ENCODE measurements around the gene PIK3R6. TPM values are rescaled to one million over a fixed set of nuclear protein-coding genes. Genes with fewer than 3 reads are reported as not detected.

Gene PIK3R6
- polyA plus RNA-seq, 1 of the 3 experiments (the other 2 are of a cell fraction) = 0.03 TPM

DNA sequence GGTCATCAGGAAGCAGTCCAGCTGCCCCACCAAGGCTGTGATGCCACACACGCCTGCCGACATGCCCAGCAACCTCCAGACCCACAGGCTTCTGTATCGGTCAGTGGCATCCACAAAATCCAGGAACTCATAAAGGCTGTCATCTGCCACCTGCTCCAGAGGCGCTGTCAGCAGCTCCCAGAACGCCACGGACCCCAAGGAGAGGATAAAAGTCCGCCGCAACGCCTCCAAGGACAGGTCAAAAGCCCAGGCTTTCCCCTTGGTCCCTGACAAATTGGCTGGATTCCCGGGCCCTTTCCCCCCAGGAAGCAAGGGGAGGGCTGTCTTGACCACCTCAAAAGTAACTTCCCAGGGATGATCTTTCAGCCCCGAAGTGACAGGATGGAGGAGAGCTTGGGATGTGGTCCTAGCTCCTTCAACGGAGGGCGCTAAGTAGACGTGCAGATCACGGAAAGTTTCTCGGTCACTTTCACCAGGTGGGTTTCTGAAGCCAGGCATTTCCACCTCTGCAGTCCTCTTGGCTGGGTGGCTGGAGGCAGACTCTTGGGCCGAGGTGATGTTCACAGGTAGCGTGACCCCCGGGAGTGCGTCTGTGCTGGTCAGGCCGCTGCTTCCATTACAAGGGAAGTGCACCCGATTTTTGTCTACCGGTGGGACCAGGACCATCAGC, 69.2 kb downstream of the PIK3R6 start:
- Histone ChIP-seq H3K4me1 (ENCODE audit: control insufficient read depth in 1 of 2, insufficient read depth in 2 of 2, low read depth in 1 of 2, low read length in 1 of 2) (no peaks in the 10 kb centered on the region), H3K9me3 (no peaks in the 10 kb centered on the region), H3F3A (replicated peaks; ENCODE audit: insufficient read depth) (no peaks in the 10 kb centered on the region), H3K27me3 (ENCODE audit: insufficient read depth) (peaks cover 47% of the 10 kb centered on the region), H3K9ac (no peak overlapping the region), H3K27ac (ENCODE audit: low read depth in 2 of 2, low read length in 1 of 2) (no peak overlapping the region), H3K79me2 (ENCODE audit: insufficient read depth) (no peaks in the 10 kb centered on the region), H2AFZ (ENCODE audit: low read depth) (no peak overlapping the region), H3K4me3 (ENCODE audit: low read depth in 2 of 2, low read length in 1 of 2) (no peak overlapping the region), H3K36me3 (replicated peaks in 1 of 2; ENCODE audit: control insufficient read depth in 1 of 2, insufficient read depth in 2 of 2, low read length in 1 of 2) (no peaks in the 10 kb centered on the region), H3K4me2 (no peak overlapping the region), H3K9me2 (no peaks in the 10 kb centered on the region), H4K20me1 (ENCODE audit: insufficient read depth) (no peaks in the 10 kb centered on the region)
- 33% methylated on average over 18 of the region's 23 CpGs for WGBS (ENCODE audit: low lambda C conversion rate)
- DNase-seq = no peak
- ChIA-PET CTCF (interaction anchor here (1.2 to 1.5 kb wide), 3 partner anchors 12 to 52 kb away, joined by 3 to 8 read pairs (median 4); no protein-coding TSS in a partner anchor), POLR2A (no interaction called here)
- TF ChIP-seq, protein P1, sequence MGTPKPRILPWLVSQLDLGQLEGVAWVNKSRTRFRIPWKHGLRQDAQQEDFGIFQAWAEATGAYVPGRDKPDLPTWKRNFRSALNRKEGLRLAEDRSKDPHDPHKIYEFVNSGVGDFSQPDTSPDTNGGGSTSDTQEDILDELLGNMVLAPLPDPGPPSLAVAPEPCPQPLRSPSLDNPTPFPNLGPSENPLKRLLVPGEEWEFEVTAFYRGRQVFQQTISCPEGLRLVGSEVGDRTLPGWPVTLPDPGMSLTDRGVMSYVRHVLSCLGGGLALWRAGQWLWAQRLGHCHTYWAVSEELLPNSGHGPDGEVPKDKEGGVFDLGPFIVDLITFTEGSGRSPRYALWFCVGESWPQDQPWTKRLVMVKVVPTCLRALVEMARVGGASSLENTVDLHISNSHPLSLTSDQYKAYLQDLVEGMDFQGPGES (IDR thresholded peaks at IDR 0.05; ENCODE audit: low read depth, low read length) = no peak
- TF ChIP-seq SMC3 (IDR thresholded peaks at IDR 0.05; ENCODE audit: low read depth, low read length) (no peak), RCOR1 (IDR thresholded peaks at IDR 0.05; ENCODE audit: low read length) (no peak), FOSL2 (IDR thresholded peaks at IDR 0.05; ENCODE audit: borderline replicate concordance, low read depth) (no peak), MAX (IDR thresholded peaks at IDR 0.05; ENCODE audit: low read depth) (no peak), GATA2 (CRISPR knock-in tag; IDR thresholded peaks at IDR 0.05) (no peak), USF2 (IDR thresholded peaks at IDR 0.05; ENCODE audit: borderline replicate concordance, low read depth, low read length) (no peak), YY1 (IDR thresholded peaks at IDR 0.05; ENCODE audit: low read depth) (no peak), FOXJ3 (CRISPR knock-in tag; IDR thresholded peaks at IDR 0.05) (no peak)

DNA sequence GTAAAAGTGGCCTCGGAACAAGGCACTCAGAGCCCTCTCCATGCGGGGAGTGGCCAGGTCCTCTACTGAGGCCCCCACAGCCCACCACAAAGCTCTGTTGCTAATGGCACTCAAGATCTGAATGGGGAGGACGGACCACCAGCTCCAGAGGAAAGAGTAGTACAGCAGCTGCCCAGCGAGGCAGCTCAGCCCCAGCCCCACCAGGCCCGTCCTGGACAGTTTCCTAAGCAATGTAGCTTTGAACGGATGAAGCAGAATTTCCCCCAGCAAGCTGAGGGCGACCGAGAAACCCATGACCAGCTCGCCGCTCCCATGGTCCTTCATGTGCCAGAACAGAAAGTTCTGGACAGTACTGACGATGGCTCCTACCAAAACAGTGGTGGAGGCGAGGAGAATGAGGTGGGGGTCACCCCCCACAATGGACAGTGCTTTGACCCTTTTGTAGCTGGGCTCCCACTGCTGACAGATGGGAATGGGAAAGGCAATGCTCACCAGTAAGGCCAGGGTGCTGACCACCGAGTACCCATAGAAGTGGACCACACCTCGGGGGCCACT, 69.8 kb downstream of the PIK3R6 start:
- WGBS (ENCODE audit: low lambda C conversion rate) = 16% methylated on average over 5 of the region's 14 CpGs
- Histone ChIP-seq H2AFZ (ENCODE audit: low read depth) (no peak overlapping the region), H3K36me3 (replicated peaks in 1 of 2; ENCODE audit: control insufficient read depth in 1 of 2, insufficient read depth in 2 of 2, low read length in 1 of 2) (no peaks in the 10 kb centered on the region), H3K27ac (ENCODE audit: low read depth in 2 of 2, low read length in 1 of 2) (no peak overlapping the region), H3K27me3 (ENCODE audit: insufficient read depth) (peaks cover 43% of the 10 kb centered on the region), H3K4me1 (ENCODE audit: control insufficient read depth in 1 of 2, insufficient read depth in 2 of 2, low read depth in 1 of 2, low read length in 1 of 2) (no peaks in the 10 kb centered on the region), H3K4me3 (ENCODE audit: low read depth in 2 of 2, low read length in 1 of 2) (no peak overlapping the region), H3K79me2 (ENCODE audit: insufficient read depth) (no peaks in the 10 kb centered on the region), H4K20me1 (ENCODE audit: insufficient read depth) (no peaks in the 10 kb centered on the region), H3F3A (replicated peaks; ENCODE audit: insufficient read depth) (no peaks in the 10 kb centered on the region), H3K9me2 (no peaks in the 10 kb centered on the region), H3K9ac (no peak overlapping the region), H3K4me2 (no peak overlapping the region), H3K9me3 (no peaks in the 10 kb centered on the region)
- CTCF ChIA-PET = interaction anchor here (1.2 to 1.5 kb wide), 3 partner anchors 12 to 51 kb away, joined by 3 to 8 read pairs (median 4); no protein-coding TSS in a partner anchor
- POLR2A ChIA-PET = no interaction called here
- no peak for DNase-seq
- TF ChIP-seq TEAD4 (IDR thresholded peaks at IDR 0.05; ENCODE audit: borderline replicate concordance, insufficient read depth) = no peak
- TF ChIP-seq RFX5 (IDR thresholded peaks at IDR 0.05; ENCODE audit: low read length) = no peak
- TF ChIP-seq MXI1 (IDR thresholded peaks at IDR 0.05; ENCODE audit: low read depth, low read length) = no peak
- no peak for TF ChIP-seq CHD2 (IDR thresholded peaks at IDR 0.05; ENCODE audit: low read length, partially characterized antibody)
- TF ChIP-seq YY1 (IDR thresholded peaks at IDR 0.05; ENCODE audit: low read depth) = no peak
- TF ChIP-seq, protein P2, sequence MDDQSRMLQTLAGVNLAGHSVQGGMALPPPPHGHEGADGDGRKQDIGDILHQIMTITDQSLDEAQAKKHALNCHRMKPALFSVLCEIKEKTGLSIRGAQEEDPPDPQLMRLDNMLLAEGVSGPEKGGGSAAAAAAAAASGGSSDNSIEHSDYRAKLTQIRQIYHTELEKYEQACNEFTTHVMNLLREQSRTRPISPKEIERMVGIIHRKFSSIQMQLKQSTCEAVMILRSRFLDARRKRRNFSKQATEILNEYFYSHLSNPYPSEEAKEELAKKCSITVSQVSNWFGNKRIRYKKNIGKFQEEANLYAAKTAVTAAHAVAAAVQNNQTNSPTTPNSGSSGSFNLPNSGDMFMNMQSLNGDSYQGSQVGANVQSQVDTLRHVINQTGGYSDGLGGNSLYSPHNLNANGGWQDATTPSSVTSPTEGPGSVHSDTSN (IDR thresholded peaks at IDR 0.05) = no peak
- TF ChIP-seq, protein P1 (IDR thresholded peaks at IDR 0.05; ENCODE audit: low read depth, low read length) = no peak
- no peak for TF ChIP-seq JUND (IDR thresholded peaks at IDR 0.05)
- no peak for TF ChIP-seq SMC3 (IDR thresholded peaks at IDR 0.05; ENCODE audit: low read depth, low read length)
- TF ChIP-seq, protein P3, sequence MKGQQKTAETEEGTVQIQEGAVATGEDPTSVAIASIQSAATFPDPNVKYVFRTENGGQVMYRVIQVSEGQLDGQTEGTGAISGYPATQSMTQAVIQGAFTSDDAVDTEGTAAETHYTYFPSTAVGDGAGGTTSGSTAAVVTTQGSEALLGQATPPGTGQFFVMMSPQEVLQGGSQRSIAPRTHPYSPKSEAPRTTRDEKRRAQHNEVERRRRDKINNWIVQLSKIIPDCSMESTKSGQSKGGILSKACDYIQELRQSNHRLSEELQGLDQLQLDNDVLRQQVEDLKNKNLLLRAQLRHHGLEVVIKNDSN (IDR thresholded peaks at IDR 0.05; ENCODE audit: borderline replicate concordance, low read depth) = no peak
- TF ChIP-seq USF2 (IDR thresholded peaks at IDR 0.05; ENCODE audit: borderline replicate concordance, low read depth, low read length) = no peak
- no peak for TF ChIP-seq FOXJ3 (CRISPR knock-in tag; IDR thresholded peaks at IDR 0.05)
